Keratinocyte (primary cell): Measurements from ENCODE around the gene GABRD. TPM values are rescaled to one million over a fixed set of nuclear protein-coding genes. Genes with fewer than 3 reads are reported as not detected.
A peak's percentile ranks its signal among the peaks of the same experiment; 100 is the strongest.

ENCODE experiments used
- DNase-seq: peaks from one replicate; pipeline ENCODE4 v3.0.0-alpha.2; 2011; ENCODE audit warnings: low read depth, missing footprints, low spot score
- FAIRE-seq: peaks from 2 replicates; lab custom pipeline; 2011; peaks lifted over from hg19 to GRCh38; lab: Jason Lieb, UNC
- H2AFZ ChIP-seq: 2 replicates; pipeline ENCODE4 v1.6.0; 2012; ENCODE audit warnings: low read length, control low read depth, inconsistent platforms; ENCODE audit not compliant: control insufficient read depth
- H3K27ac ChIP-seq: 2 replicates; pipeline ENCODE4 v1.5.1; 2011; ENCODE audit warnings: low read length; ENCODE audit not compliant: control insufficient read depth, insufficient read depth
- H3K27me3 ChIP-seq: 3 replicates; pipeline ENCODE4 v1.6.0; 2011; ENCODE audit warnings: low read length; ENCODE audit not compliant: control insufficient read depth, insufficient read depth; ENCODE audit errors: extremely low read depth
- H3K36me3 ChIP-seq, 2 experiments: 2 replicates in 1 of 2; 3 replicates in 1 of 2; pipeline ENCODE4 v1.5.1; 2011; ENCODE audit warnings: low read length in 2 of 2, mild to moderate bottlenecking in 1 of 2; ENCODE audit not compliant: control insufficient read depth in 2 of 2, insufficient read depth in 2 of 2; ENCODE audit errors: extremely low read depth in 1 of 2
- H3K4me1 ChIP-seq: 3 replicates; pipeline ENCODE4 v1.5.1; 2011; ENCODE audit warnings: low read length; ENCODE audit not compliant: control insufficient read depth, insufficient read depth; ENCODE audit errors: extremely low read depth
- H3K4me2 ChIP-seq: 3 replicates; pipeline ENCODE4 v1.6.0; 2011; ENCODE audit warnings: low read depth, low read length; ENCODE audit not compliant: control insufficient read depth, insufficient read depth; ENCODE audit errors: extremely low read depth
- H3K4me3 ChIP-seq, 3 experiments: fragments of 200-600 bp in 1 of 3; sonication (generic) in 1 of 3; 2 replicates in 2 of 3; 3 replicates in 1 of 3; pipeline ENCODE4 v1.5.1; 2011 to 2016; ENCODE audit warnings: low read length in 3 of 3, mild to moderate bottlenecking in 3 of 3, control low read depth in 2 of 3, inconsistent platforms in 1 of 3, low read depth in 1 of 3, mixed read lengths in 1 of 3, mixed run types in 1 of 3, moderate library complexity in 1 of 3; ENCODE audit not compliant: control insufficient read depth in 2 of 3, insufficient read depth in 2 of 3; ENCODE audit errors: extremely low read depth in 1 of 3
- H3K79me2 ChIP-seq: 2 replicates; pipeline ENCODE4 v1.6.0; 2012; ENCODE audit warnings: low read length; ENCODE audit not compliant: control insufficient read depth, insufficient read depth
- H3K9ac ChIP-seq: 3 replicates; pipeline ENCODE4 v1.6.0; 2011; ENCODE audit warnings: low read length; ENCODE audit not compliant: control insufficient read depth, insufficient read depth; ENCODE audit errors: extremely low read depth
- H3K9me1 ChIP-seq: 3 replicates; pipeline ENCODE4 v1.6.0; 2011; ENCODE audit warnings: low read length; ENCODE audit not compliant: control insufficient read depth, insufficient read depth; ENCODE audit errors: extremely low read depth
- H3K9me3 ChIP-seq: 2 replicates; pipeline ENCODE4 v1.5.1; 2012; ENCODE audit warnings: low read depth, low read length; ENCODE audit not compliant: control insufficient read depth
- H4K20me1 ChIP-seq: 3 replicates; pipeline ENCODE4 v1.6.0; 2011; ENCODE audit warnings: low read length; ENCODE audit not compliant: control insufficient read depth, insufficient read depth; ENCODE audit errors: extremely low read depth
- EZH2 ChIP-seq: IDR thresholded peaks from one replicate; pipeline ENCODE4 v1.6.1; 2012; ENCODE audit warnings: inconsistent platforms, mild to moderate bottlenecking, low read length, moderate library complexity
- dilution Hi-C: fragments of 300-500 bp; cut with MboI; formaldehyde crosslinking; loops from one replicate; pipeline ENCODE4 v1.7.0; 2020; ENCODE audit warnings: low sequenced_read_pairs; ENCODE audit not compliant: extremely low pct_ligation_motif_present
- polyA plus RNA-seq, 5 experiments: library from polyadenylated mRNA; depleted of rRNA in 3 of 5; stranded (reverse) in 3 of 5; stranded (forward) in 1 of 5; unstranded in 1 of 5; fragments of >200 nt; gene quantifications; 1 replicate in 1 of 5; 2 replicates in 3 of 5; 3 replicates in 1 of 5; pipeline versions ENCODE4 v1.2.1 to v1.2.3, GENCODE V29; 2011 to 2012; ENCODE audit warnings: missing spikeins in 2 of 5, low read depth in 1 of 5, low replicate concordance in 1 of 5
- TF ChIP-seq, protein P1 (sequence below), 3 experiments: IDR thresholded peaks in 1 of 3; conservative IDR thresholded peaks in 1 of 3; optimal IDR thresholded peaks in 1 of 3; 2 replicates in 2 of 3; 3 replicates in 1 of 3; pipeline versions ENCODE3 to v1.5.1; 2011; ENCODE audit warnings: low read length in 3 of 3, mild to moderate bottlenecking in 3 of 3, moderate library complexity in 2 of 3, control low read depth in 1 of 3, inconsistent platforms in 1 of 3; ENCODE audit not compliant: insufficient read depth in 2 of 3; ENCODE audit errors: extremely low read depth in 1 of 3

Gene GABRD
- polyA plus RNA-seq, 1 donor (not counting 4 experiments of a cell fraction or from before 2014, with no cell fraction given), result not detected

DNA sequence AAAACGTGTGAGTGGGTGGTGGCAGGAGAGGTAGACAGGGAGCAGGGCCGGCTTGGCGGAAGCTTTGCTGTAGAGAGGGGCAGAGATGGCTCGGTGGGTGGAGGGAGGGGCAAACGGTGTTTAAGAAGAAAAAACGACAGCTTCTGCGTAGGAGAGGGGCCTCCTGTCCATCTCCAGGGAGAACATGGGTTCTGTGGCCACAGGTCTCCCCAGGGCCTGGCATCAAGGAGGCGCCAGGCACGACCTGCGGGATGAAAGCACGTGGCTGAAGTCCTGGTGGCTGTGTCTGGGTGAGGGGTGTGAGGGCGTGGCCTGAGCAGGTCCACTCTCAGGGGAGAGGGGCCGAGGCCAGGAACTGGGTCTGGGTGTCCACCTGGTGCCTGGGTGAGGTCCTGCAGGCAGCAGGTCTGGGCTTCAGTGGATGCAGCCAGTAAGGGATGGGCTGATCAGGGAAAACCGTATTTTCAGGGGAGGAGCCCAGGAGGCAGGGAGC is 30.1 kb downstream of the GABRD start:
- FAIRE-seq (no peak), DNase-seq (no peak)
- peaks cover 26% of the 10 kb centered on the region for H3K79me2 ChIP-seq
- dilution Hi-C loops, result no loop called here
- H3K9me3 ChIP-seq, result no peaks in the 10 kb centered on the region
- no peak overlapping the region for H2AFZ ChIP-seq
- H3K9ac ChIP-seq, result peak overlapping the region; percentile 56
- H3K4me3 ChIP-seq, result peak overlapping the region; percentile 46 to 65 (median 56)
- H3K4me1 ChIP-seq, result peaks cover 19% of the 10 kb centered on the region
- no peaks in the 10 kb centered on the region for H3K36me3 ChIP-seq
- H4K20me1 ChIP-seq, result peaks cover 9% of the 10 kb centered on the region
- peak overlapping the region; percentile 74 for H3K4me2 ChIP-seq
- H3K27ac ChIP-seq, result no peak overlapping the region
- H3K9me1 ChIP-seq, result peaks cover 9% of the 10 kb centered on the region
- H3K27me3 ChIP-seq, result no peaks in the 10 kb centered on the region
- no peak for TF ChIP-seq EZH2
- TF ChIP-seq, protein P1, sequence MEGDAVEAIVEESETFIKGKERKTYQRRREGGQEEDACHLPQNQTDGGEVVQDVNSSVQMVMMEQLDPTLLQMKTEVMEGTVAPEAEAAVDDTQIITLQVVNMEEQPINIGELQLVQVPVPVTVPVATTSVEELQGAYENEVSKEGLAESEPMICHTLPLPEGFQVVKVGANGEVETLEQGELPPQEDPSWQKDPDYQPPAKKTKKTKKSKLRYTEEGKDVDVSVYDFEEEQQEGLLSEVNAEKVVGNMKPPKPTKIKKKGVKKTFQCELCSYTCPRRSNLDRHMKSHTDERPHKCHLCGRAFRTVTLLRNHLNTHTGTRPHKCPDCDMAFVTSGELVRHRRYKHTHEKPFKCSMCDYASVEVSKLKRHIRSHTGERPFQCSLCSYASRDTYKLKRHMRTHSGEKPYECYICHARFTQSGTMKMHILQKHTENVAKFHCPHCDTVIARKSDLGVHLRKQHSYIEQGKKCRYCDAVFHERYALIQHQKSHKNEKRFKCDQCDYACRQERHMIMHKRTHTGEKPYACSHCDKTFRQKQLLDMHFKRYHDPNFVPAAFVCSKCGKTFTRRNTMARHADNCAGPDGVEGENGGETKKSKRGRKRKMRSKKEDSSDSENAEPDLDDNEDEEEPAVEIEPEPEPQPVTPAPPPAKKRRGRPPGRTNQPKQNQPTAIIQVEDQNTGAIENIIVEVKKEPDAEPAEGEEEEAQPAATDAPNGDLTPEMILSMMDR (optimal IDR thresholded peaks at IDR 0.05 in 1 of 3, IDR thresholded peaks at IDR 0.05 in 1 of 3, conservative IDR thresholded peaks at IDR 0.05 in 1 of 3; ENCODE audit: extremely low read depth in 1 of 3, insufficient read depth in 2 of 3, low read length in 3 of 3), result peak; percentile 42 to 65 (median 57)

DNA sequence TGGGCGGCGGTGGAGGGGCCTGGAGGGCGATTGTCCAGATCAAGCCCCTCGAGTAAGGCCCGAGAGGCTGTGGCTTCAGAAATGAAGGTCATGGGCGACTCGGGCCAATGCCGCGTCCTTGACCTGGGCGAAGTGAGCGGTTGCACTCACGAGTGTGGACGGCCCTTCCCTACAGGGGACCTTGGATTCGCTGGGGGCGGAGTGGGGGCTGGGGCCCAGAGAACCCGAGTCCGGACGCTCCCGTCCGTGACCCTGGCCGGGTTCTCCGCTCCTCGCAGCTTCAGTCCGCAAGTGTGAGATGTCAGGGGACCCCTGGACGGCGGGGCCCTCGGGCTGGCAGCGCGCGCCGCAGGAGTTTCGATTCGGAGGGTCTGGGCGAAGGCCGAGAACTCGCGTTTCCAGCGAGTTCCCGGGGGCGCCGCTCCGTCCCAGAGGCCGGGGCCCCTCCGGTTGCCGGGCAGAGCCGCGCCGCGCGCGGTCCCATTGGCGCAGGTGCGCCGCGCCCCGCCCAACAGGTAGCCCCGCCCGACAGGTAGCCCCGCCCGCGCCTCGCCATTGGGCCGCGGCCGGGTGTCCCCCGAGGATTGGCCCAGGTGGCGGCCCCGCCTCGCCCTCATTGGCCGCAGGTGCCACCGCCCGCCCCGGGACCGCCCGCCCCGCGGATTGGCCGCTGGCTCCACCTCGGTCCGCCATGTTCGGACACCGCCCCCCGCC is 30.7 kb downstream of the GABRD start, which contains the start of gene PRKCZ:
Gene PRKCZ (plus strand): TSS at position 694 of the 714 bp plus-strand sequence. CDS start 220 bp downstream, outside the sequence.
- peaks cover 9% of the 10 kb centered on the region for H3K9me1 ChIP-seq
- peaks cover 26% of the 10 kb centered on the region for H3K79me2 ChIP-seq
- H3K9me3 ChIP-seq, result no peaks in the 10 kb centered on the region
- DNase-seq (peak; percentile 40), FAIRE-seq (no peak)
- peak within 1 kb of the TSS; percentile 71 for H3K9ac ChIP-seq
- H3K36me3 ChIP-seq, result no peaks in the 10 kb centered on the region
- peak within 1 kb of the TSS; percentile 81 for H3K4me2 ChIP-seq
- dilution Hi-C loops, result no loop called here
- H3K4me3 ChIP-seq, result peak within 1 kb of the TSS; percentile 78 to 90 (median 86)
- H2AFZ ChIP-seq, result peak within 1 kb of the TSS; percentile 20
- H3K27me3 ChIP-seq, result no peaks in the 10 kb centered on the region
- TF ChIP-seq EZH2, result no peak
- TF ChIP-seq, protein P1 (optimal IDR thresholded peaks at IDR 0.05 in 1 of 3, IDR thresholded peaks at IDR 0.05 in 1 of 3, conservative IDR thresholded peaks at IDR 0.05 in 1 of 3; ENCODE audit: extremely low read depth in 1 of 3, insufficient read depth in 2 of 3, low read length in 3 of 3), result no peak
- peaks cover 18% of the 10 kb centered on the region for H3K4me1 ChIP-seq
- peaks cover 9% of the 10 kb centered on the region for H4K20me1 ChIP-seq
- H3K27ac ChIP-seq, result peak within 1 kb of the TSS; percentile 33
